Kidney capillary endothelial cell (primary cell): ENCODE results near the gene ADH5.
"Not testable (repeated sequence)": the region's sequence is repeated elsewhere in the genome, so short reads cannot be mapped to it uniquely, and the experiment has no call there.

Experiments
- DNase-seq: peaks from one replicate; pipeline ENCODE4 v3.0.0-alpha.2; 2018; ENCODE audit warnings: low spot score

ADH5 gene

DNA sequence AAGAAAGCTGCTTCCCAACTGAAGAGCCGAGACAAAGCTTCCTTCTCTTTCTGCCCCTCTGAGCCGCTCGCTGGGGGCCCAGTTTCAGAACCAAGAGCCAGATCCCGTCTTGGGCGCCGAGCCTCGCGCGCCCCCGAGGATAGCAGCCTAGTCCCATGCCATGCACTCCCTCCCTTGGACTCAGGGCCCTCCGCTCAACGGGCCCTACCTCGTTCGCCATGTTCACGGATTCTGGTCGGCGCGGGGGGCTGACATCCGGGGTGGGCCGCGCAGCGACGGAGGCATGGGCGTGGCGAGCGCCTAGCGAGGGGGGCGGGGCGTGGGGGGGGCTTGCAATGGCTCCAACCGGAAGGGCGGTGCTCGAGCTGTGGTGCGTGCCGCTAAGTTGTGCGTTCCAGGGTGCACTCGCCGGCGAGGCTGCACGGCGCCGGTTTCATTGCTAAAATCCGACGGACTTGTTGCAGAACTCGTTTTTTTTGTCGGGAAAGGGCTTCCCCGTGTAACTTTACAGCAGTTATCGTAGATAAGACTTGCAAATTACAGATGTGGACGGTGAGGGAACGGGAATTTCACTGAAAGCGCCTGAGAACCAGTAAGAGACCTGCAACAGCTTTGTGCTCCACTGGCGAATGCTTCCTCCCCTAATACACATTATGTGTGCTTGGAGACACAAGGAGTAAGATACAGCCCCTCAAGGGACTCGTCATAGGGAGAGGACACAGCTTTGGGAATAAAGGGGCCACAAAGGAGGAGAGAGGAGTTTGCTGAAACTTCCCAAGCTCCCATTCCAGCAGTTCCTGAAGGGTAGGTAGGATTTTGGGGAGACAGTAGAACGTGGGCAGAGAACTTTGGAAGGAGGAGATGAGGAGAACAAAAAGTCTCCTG lies at the start of gene ADH5:
ADH5 (minus strand) TSS at position 308 of the 885 bp plus-strand sequence; CDS start at position 220, 88 bp downstream.
- DNase-seq, result peak; percentile 61

DNA sequence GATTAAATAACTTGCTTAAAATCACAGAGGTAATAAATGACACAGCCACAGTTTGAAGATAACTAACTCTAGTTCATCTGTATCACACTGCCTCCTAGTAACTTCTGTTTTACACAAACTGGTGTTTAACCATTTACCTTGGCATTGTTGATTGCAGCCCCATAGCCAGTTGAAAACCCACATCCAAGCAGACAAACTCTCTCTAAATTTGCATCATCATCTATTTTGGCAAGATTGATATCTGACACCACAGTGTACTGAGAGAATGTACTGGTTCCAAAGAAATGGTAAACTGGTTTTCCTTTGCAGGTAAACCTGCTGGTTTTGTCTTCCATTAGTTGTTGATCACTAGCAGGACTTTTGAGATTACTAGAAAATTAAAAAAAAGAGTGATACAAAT lies 47.7 kb upstream of the ADH5 start:
- DNase-seq, result no peak

DNA sequence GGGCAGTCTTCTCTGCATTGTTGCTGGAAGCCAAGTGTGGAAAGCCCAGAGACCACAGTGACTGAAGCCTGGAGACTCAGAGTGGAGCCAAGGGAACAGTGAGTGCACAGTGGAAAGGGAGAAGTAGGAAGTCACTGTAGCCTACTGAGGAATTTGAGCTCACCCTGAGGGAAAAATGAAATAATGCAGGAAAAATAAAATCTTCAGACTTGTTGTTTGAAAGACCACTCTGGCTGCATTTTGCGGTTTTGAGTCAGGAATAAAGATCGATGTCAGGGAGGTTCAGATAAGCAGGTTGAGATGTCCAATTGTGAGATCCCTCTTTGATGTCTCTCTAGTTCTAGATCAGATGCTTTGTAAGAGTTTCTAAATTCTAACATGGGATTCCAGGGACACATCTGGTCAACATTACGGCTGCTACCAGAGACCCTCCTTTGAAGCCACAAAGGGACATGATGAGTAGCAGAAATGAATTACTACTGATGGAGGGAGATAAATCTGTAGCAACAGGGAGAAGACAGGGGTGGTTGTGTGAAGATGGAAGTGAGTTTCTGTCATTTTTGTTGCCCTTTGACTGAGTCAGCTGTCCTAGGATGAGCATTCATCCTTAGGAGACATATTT lies 47.1 kb upstream of the ADH5 start:
- no peak for DNase-seq

DNA sequence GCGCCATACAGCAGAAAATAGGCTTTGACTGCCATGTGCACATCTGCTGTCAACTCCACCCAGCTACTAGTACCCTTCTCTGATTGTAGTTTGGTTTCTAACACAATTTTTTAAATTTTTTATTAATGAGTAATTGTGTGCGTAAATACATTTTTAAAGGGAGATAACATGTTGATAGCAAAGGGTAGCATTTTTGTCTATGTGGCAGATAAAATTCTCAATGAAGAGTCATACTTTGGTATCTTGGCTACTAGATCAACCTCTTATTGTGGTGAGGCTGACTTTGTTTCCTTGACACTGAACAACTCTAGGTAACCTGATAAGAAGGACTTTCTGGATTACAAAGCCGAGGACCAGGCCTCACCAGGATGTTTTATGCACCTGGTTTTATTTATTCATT lies 46.0 kb upstream of the ADH5 start:
- DNase-seq, result no peak

DNA sequence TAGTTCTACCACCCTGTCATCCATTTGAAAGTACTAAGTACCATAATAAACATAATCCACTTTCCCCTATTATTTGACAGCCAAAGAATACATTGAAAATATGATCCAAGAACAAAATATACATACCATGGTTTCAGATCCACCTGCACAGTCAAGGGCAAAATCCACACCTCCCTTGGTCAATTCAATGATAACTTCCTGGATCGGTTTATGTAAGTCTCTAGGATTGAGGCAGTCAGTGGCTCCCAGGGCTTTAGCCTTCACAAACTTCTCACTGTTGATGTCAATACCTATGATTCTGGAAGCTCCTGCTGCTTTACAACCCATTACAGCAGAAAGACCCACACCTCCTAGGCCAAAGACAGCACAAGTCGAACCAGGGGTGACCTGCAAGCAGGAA lies 42.8 kb upstream of the ADH5 start:
- DNase-seq, result no peak

DNA sequence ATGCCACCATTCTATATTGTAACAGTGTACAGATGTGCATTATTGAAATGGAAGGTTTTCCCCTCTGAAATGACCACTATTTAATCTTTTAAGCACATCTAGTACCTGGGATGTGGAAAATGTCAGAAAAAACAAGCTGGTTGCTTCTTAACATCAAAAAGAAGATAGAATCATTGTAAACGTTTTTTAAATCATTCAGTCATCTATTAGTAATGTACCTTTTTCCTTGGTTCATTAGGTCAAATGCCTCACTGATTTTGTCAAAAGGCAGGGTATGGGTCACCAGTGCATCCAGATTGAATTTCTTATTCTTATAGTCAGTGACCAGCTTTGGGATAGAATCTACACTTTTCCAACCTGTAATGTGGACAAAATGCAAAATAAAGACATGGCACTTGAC lies 37.8 kb upstream of the ADH5 start:
- DNase-seq, result no peak

DNA sequence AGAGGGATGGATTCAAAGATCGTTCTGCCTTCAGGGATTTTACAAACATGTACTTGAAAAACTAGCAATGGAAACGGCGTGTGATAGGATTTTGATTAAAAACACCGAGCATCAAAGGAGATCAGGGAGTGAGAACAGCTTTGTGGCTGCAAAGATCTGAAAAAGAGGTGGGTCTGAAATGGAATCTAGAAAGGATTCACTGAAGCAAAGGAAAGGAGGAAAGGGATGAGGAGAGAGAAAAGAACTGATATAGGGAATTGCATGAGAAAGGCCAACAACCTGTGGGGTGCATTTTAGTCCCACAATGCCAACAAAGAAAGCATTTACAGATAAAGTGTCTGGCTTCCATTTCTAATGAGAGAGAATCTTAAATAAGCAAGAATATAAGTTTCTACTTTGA lies 32.4 kb upstream of the ADH5 start:
- no peak for DNase-seq

DNA sequence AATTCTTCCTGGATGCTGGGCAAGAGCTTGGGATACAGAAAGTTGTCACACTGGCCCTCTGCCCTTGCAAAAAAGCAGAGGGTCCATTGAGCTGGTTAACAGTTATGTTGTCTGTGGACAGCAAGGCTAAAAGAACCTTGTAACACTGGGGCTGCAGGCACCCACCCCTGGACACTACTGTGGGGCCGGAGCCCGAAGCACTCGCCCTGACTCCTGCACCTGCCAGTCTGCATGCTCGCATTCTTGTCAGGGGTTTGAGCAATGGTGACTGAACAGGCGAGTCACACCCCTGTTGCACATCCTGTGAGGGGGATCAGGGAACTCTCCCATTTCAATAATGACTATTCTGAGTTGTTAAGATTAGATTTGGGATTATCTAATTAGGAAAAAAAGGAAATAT lies 31.9 kb upstream of the ADH5 start:
- no peak for DNase-seq

DNA sequence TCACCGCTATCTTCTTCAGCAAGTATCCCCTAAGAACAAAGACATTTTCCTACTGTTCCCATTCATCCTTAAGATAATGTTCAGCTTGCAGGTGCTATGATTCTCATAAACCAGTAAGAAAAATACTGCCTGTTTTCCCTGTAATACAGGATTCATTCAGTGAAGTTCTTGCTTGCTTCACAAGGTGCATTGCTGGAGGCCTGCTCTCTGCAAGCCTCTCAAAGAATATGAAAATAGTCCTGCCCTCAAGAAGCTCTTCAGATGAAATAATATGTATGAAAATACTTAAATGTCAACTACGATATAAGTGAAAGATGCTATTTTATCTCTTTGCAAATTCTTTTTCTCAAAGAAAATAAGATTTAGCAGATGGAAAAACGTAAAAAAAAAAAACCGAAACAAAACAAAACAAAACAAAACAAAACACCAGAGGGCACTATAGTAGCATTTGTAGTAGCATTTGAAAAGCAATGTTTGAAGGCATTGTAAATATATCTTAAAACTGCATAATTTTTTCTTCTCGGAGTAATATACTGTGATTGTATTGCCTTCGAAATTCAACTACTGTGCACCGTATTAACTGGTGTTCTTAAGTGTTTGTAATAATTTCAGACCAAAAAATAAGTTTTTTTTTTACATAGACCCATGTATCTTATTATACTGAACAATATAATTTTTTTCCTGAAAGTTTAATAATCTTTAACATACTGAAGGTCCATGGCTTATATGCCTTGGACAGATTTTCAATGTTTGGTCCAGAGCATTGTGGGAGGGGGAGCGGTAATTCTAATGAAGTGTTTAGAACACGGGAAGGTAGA lies 29.5 kb upstream of the ADH5 start:
- peak; percentile 7 for DNase-seq

DNA sequence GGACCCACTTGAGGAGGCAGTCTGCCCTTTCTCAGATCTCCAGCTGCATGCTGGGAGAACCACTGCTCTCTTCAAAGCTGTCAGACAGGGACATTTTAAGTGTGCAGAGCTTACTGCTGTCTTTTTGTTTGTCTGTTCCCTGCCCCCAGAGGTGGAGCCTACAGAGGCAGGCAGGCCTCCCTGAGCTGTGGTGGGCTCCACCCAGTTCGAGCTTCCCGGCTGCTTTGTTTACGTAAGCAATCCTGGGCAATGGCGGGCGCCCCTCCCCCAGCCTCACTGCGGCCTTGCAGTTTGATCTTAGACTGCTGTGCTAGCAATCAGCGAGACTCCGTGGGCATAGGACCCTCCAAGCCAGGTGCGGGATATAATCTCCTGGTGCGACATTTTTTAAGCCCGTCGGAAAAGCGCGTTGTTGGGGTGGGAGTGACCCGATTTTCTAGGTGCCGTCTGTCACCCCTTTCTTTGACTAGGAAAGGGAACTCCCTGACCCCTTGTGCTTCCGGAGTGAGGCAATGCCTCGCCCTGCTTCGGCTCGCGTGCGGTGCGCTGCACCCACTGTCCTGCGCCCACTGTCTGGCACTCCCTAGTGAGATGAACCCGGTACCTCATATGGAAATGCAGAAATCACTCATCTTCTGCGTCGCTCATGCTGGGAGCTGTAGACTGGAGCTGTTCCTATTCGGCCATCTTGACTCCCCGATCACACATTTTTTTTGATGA lies 28.7 kb upstream of the ADH5 start:
- not testable (repeated sequence) for DNase-seq

DNA sequence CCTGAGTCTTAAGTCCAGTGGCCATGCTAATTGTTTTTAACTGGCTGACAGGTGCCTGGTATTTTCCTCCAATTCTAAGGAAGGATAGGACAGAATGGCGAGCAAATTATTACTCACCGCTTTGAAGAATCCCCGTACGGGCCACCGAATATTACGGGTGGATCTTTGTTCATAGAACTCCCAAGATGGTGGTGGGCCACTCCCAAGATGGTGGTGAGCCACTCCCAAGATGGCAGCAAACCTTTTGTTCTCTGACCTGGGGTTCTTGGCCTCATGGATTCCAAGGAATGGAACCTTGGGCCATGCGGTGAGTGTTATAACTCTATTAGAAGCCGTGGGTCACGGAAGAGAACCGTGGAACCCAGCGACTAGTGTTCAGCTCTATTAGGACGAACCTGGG lies 20.7 kb upstream of the ADH5 start:
- DNase-seq, result not testable (repeated sequence)

DNA sequence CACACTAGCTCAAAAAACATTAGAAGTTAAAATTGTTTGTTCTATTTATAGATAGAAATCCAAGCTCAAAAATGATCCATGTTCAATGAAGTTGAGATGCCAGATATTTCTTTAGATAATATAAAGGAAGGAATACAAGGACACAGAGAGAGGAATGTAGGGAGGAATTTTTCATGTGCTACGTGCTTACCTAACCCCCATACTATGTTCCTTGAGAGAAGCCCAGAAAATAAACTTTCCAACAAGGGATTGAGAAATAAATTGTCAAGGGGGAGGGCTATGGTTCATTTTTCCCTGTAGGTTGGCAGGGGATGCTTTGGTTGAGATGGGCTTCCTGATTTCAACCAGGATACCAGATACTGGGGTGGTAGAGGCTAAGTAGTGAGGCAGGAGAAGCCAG lies 15.6 kb upstream of the ADH5 start:
- DNase-seq, result no peak

DNA sequence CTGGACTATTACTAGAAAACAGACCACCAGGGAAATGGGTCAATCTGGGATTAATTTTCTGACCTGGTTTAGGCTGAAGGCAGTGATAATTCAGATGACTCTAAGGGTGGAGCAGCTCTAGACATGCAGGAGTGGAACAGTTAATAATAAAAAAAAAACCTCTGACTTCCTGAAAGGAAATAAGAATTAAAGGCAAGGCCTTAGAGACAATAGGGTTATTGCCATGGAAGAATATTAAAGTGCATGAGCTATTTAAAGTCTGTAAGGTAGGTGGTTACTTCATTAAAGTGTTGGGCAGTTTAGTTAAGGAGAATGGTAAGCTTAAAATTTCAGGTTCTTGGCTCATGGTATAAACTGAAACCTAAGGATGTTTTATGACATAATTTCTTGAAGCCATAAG lies 14.6 kb upstream of the ADH5 start:
- DNase-seq, result no peak

DNA sequence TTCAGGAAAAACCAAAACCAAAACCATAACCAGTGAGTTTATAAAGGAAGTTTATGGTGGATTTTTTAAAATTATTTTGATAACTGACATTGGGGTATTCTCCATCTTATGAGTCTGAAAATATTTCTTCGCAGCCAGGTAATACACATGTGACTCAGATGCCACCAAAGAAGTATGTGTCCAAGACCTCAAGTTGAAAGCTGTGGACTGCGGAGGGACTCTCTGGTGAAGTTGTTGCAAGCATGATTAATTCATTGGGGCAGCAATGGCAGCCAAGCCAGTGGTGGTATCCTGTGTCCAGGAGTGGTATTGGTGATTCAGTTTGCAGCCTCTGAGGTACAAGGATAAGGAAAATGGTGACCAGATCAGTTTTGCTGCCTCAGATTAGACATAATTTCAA lies 14.0 kb upstream of the ADH5 start:
- DNase-seq, result no peak

DNA sequence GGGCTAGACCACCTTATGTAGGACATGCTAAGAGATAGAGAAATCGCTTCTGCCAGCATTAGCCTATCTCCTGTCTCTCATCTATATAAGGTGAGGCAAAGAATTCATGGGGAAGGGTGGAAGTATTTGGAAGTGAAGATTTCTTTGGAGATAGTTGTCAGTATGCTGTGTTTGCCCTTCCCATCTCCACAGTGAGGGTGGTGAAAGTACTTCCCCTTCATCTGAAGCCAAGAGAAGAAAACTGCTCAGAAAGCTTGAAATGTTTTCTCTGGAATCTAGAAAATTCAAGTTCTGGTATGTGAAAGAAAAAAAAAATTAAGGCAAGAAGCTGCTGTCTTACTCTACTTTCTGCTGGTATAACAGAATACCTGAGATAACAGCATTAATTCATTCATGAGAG lies 12.3 kb upstream of the ADH5 start:
- DNase-seq, result no peak

DNA sequence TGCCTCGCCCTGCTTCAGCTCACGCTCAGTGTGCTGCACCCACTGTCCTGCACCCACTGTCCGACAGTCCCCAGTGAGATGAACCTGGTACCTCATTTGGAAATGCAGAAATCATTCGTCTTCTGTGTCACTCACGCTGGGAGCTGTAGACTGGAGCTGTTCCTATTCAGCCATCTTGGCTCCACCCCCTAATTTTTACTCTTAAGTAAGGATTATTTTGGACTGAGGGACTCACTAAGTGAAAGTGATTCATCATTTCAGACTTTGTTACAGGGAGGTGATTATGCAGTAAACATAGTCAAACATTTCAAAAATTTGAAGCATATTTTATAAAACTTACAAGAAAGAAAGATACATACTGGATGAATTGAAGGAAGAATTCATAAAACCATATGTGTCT lies 11.2 kb upstream of the ADH5 start:
- DNase-seq, result not testable (repeated sequence)

DNA sequence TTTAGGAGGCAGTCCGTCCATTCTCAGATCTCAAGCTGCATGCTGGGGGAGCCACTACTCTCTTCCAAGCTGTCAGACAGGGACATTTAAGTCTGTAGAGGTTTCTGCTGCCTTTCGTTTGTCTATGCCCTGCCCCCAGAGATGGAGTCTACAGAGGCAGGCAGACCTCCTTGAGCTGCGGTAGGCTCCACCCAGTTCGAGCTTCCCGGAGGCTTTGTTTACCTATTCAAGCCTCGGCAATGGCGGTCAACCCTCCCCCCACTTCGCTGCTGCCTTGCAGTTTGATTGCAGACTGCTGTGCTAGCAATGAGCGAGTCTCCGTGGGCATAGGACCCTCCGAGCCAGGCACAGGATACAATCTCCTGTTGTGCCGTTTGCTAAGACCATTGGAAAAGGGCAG lies 10.7 kb upstream of the ADH5 start:
- DNase-seq, result no peak

DNA sequence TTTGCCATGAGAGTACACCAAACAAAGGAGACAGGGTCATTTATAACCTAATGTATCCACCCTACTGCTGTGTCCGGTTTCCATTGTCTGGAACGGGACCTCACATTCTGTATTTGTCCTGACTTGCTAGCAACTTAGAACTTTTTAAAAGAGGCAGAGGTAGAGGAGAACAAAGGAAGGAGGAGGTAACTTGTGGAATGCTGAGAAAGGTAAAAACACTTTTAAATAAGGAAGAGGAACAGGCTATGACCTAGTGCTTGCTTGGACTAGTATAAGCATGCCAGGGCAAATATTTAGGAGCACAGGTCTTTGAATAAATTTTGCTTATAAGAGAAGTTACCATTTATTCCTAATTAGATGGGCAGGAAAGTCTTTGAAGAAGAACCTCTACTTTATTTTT lies 3.3 kb upstream of the ADH5 start:
- DNase-seq, result not testable (repeated sequence)

DNA sequence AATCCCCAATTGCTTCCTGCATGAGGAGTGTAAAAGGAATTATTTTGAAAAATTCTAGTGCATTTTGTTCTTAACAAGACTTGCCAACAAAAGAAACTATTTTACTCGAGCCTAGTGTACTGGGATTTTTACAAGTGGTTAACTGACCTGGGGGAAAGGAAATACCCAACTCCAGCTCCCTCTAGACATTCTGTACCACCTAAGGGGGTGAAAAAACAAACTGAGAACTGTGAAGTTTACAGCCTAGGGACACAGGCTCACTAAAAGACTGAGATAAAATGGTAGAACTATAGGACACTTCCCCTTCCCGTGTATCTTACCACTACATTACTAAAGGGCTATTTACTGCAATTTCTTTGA lies 2.6 kb upstream of the ADH5 start:
- DNase-seq, result no peak

DNA sequence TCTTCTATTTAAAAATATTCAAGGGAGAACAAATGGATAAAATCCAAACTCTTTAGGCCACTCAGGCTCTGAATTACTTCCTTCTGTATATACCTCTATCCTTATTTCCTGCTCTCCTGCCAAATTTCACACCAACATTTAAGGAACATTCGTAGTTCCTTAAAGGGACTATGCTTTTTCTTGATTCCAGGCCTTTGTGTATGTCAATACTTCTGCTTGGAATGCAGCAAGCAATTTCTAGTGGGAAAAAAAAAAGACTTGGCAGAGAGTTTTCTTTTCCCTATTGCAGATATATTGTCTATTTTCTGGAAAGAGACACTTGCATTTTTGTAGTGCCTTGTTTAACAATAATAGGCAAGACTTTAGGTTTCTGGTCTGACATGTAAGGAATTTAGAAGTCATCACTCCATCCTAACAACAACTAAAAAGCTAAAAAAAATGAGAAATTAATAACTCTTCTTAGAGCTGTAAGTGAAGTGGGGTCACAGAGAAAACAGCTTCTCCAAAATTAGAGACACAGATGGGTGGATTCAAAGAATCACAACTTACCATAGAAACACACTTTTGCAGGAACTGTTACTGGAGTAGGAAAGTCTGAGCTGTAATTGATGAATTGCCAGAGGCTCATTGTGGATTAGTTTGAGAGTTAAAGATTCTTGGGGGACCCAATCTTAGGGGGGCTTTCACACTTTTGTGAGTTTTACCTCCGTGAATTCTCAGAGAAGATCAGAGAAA lies 2.1 kb upstream of the ADH5 start:
- DNase-seq, result no peak

DNA sequence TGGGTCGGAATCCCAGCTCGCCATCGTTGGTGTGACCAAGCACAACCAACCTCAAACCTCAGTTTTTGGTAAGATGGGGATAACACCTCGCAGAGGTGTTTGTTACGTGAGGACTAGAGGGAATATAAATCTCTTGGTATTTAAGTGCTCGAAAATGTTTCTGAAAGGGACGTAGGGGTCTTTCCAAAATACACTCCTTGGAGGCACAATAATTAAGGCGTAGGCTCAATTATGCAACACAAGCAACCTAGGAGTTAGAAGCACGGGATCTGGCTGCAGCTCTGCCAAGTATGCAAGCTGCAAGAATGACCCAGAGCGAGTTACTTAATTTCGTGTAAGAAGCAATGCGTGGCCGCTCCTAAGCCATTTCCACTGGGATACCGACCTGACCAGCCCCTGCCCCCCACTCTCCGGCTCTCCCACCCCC lies 552 bp downstream of the ADH5 start:
- DNase-seq, result peak; percentile 40

DNA sequence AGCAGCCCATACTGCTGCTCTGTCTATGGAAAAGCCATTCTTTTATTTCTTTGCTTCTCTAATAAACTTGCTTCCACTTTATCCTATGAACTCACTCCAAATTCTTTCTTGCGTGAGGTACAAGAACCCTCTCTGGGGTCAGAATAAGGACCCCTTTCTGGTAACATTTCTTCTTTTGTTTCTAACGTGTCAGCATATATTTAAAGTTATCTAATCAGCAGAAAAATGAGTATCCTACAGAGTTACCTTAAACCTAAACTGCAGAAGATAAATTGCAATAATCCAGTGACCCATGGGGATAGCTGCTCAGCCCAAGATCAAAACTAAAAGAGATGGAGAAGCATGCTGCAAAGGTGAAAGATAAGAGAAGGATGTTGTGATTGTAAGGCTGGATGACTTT lies 4.0 kb downstream of the ADH5 start:
- no peak for DNase-seq
